ENCODE measurements around the gene TMEM273.

The TMEM273 gene

GRCh38 chr10:49109669-49110340, 78.4 kb downstream of the TMEM273 start:
- H4K8ac ChIP-seq (ENCODE audit: low read depth, low read length), result no peak overlapping the region

GRCh38 chr10:49108656-49109055, 79.5 kb downstream of the TMEM273 start:
- no peak overlapping the region for H2AFZ ChIP-seq (ENCODE audit: low read length)
- H3K4me3 ChIP-seq (ENCODE audit: low read length in 2 of 2), result no peak overlapping the region
- no peaks in the 10 kb centered on the region for H3K79me1 ChIP-seq (ENCODE audit: low read depth, low read length)
- no peak overlapping the region for H2BK120ac ChIP-seq (ENCODE audit: low read depth, low read length)
- H3K4me1 ChIP-seq (ENCODE audit: control insufficient read depth in 2 of 2, insufficient read depth in 1 of 2, low read depth in 1 of 2, low read length in 2 of 2), result no peaks in the 10 kb centered on the region
- H3K36me3 ChIP-seq (replicated peaks in 1 of 2; ENCODE audit: control insufficient read depth in 2 of 2, insufficient read depth in 2 of 2, low read length in 2 of 2), result peaks cover 0 to 4% of the 10 kb centered on the region in 2 donors
- no peak overlapping the region for H4K8ac ChIP-seq (ENCODE audit: low read depth, low read length)
- no peak overlapping the region for H3K14ac ChIP-seq (ENCODE audit: low read length)
- no peak overlapping the region for H3K27ac ChIP-seq (replicated peaks; ENCODE audit: low read length)
- no peak overlapping the region for H2BK15ac ChIP-seq (ENCODE audit: low read length)
- H2BK5ac ChIP-seq (ENCODE audit: low read length), result no peak overlapping the region
- H3K23ac ChIP-seq (ENCODE audit: low read depth, low read length, poor library complexity), result no peak overlapping the region
- H2AK5ac ChIP-seq (ENCODE audit: low read depth, low read length), result no peak overlapping the region
- no peak overlapping the region for H3K4me2 ChIP-seq (ENCODE audit: insufficient read depth, low read length, poor library complexity, severe bottlenecking)
- no CpG with 5 or more reads among the region's 7 CpGs for WGBS, 2 donors (ENCODE audit: extremely low coverage in 2 of 2, insufficient read length in 2 of 2, insufficient replicate concordance in 1 of 2)
- no peak overlapping the region for H2BK12ac ChIP-seq (ENCODE audit: low read length)
- DNase-seq (ENCODE audit: low spot score), result no peak
- peak overlapping the region; percentile 42 for H3K18ac ChIP-seq (ENCODE audit: low read length)
- H3K4ac ChIP-seq (ENCODE audit: low read length), result no peak overlapping the region
- no peaks in the 10 kb centered on the region for H3K27me3 ChIP-seq (ENCODE audit: control insufficient read depth in 3 of 3, insufficient read depth in 3 of 3, low read depth in 1 of 3, low read length in 3 of 3)
- H4K91ac ChIP-seq (ENCODE audit: low read depth, low read length, poor library complexity), result no peak overlapping the region
- no peaks in the 10 kb centered on the region for H3K9me3 ChIP-seq (replicated peaks in 1 of 2; ENCODE audit: control insufficient read depth in 2 of 2, insufficient read depth in 1 of 2, low read depth in 1 of 2, low read length in 2 of 2)
- no peak overlapping the region for H3K9ac ChIP-seq (ENCODE audit: low read depth, low read length, poor library complexity)

More at GRCh38 chr10:49109669-49110340, 78.4 kb downstream of the TMEM273 start:
- H3K36me3 ChIP-seq (replicated peaks in 1 of 2; ENCODE audit: control insufficient read depth in 2 of 2, insufficient read depth in 2 of 2, low read length in 2 of 2), result peaks cover 0 to 4% of the 10 kb centered on the region in 2 donors
- DNase-seq (ENCODE audit: low spot score), result no peak
- no peak overlapping the region for H2BK12ac ChIP-seq (ENCODE audit: low read length)
- no peak overlapping the region for H2BK15ac ChIP-seq (ENCODE audit: low read length)
- H2BK5ac ChIP-seq (ENCODE audit: low read length), result no peak overlapping the region
- no peak overlapping the region for H4K91ac ChIP-seq (ENCODE audit: low read depth, low read length, poor library complexity)
- no peak overlapping the region for H2AK5ac ChIP-seq (ENCODE audit: low read depth, low read length)
- no peak overlapping the region for H3K23ac ChIP-seq (ENCODE audit: low read depth, low read length, poor library complexity)
- no peak overlapping the region for H3K9ac ChIP-seq (ENCODE audit: low read depth, low read length, poor library complexity)
- peaks cover 1 to 2% of the 10 kb centered on the region in 2 donors for H3K4me1 ChIP-seq (ENCODE audit: control insufficient read depth in 2 of 2, insufficient read depth in 1 of 2, low read depth in 1 of 2, low read length in 2 of 2)
- no peak overlapping the region for H3K4me3 ChIP-seq (ENCODE audit: low read length in 2 of 2)
- no peaks in the 10 kb centered on the region for H3K9me3 ChIP-seq (replicated peaks in 1 of 2; ENCODE audit: control insufficient read depth in 2 of 2, insufficient read depth in 1 of 2, low read depth in 1 of 2, low read length in 2 of 2)
- H3K4me2 ChIP-seq (ENCODE audit: insufficient read depth, low read length, poor library complexity, severe bottlenecking), result no peak overlapping the region
- no CpG with 5 or more reads among the region's 9 CpGs for WGBS, 2 donors (ENCODE audit: extremely low coverage in 2 of 2, insufficient read length in 2 of 2, insufficient replicate concordance in 1 of 2)
- H2BK120ac ChIP-seq (ENCODE audit: low read depth, low read length), result no peak overlapping the region
- peak overlapping the region; percentile 1 for H3K14ac ChIP-seq (ENCODE audit: low read length)
- no peak overlapping the region for H2AFZ ChIP-seq (ENCODE audit: low read length)
- peaks cover 0 to 2% (median 0%) of the 10 kb centered on the region in 3 experiments for H3K27me3 ChIP-seq (ENCODE audit: control insufficient read depth in 3 of 3, insufficient read depth in 3 of 3, low read depth in 1 of 3, low read length in 3 of 3)
- no peaks in the 10 kb centered on the region for H3K79me1 ChIP-seq (ENCODE audit: low read depth, low read length)
- no peak overlapping the region for H3K18ac ChIP-seq (ENCODE audit: low read length)
- no peak overlapping the region for H3K4ac ChIP-seq (ENCODE audit: low read length)
- no peak overlapping the region for H3K27ac ChIP-seq (replicated peaks; ENCODE audit: low read length)

- Histone ChIP-seq H3K14ac (ENCODE audit: low read length) (no peak overlapping the region), H3K4ac (ENCODE audit: low read length) (no peak overlapping the region), H3K27ac (replicated peaks; ENCODE audit: low read length) (no peak overlapping the region), H3K4me2 (ENCODE audit: insufficient read depth, low read length, poor library complexity, severe bottlenecking) (no peak overlapping the region), H3K4me3 (ENCODE audit: low read length in 2 of 2) (no peak overlapping the region), H2BK15ac (ENCODE audit: low read length) (no peak overlapping the region), H2BK12ac (ENCODE audit: low read length) (no peak overlapping the region), H4K91ac (ENCODE audit: low read depth, low read length, poor library complexity) (no peak overlapping the region), H3K4me1 (ENCODE audit: control insufficient read depth in 2 of 2, insufficient read depth in 1 of 2, low read depth in 1 of 2, low read length in 2 of 2) (no peaks in the 10 kb centered on the region), H3K36me3 (replicated peaks in 1 of 2; ENCODE audit: control insufficient read depth in 2 of 2, insufficient read depth in 2 of 2, low read length in 2 of 2) (peaks cover 0 to 4% of the 10 kb centered on the region in 2 donors), H3K9me3 (replicated peaks in 1 of 2; ENCODE audit: control insufficient read depth in 2 of 2, insufficient read depth in 1 of 2, low read depth in 1 of 2, low read length in 2 of 2) (no peaks in the 10 kb centered on the region), H3K79me1 (ENCODE audit: low read depth, low read length) (no peaks in the 10 kb centered on the region), H3K23ac (ENCODE audit: low read depth, low read length, poor library complexity) (no peak overlapping the region), H4K8ac (ENCODE audit: low read depth, low read length) (no peak overlapping the region), H3K9ac (ENCODE audit: low read depth, low read length, poor library complexity) (no peak overlapping the region), H2AK5ac (ENCODE audit: low read depth, low read length) (no peak overlapping the region), H2AFZ (ENCODE audit: low read length) (no peak overlapping the region), H2BK120ac (ENCODE audit: low read depth, low read length) (no peak overlapping the region), H3K27me3 (ENCODE audit: control insufficient read depth in 3 of 3, insufficient read depth in 3 of 3, low read depth in 1 of 3, low read length in 3 of 3) (no peaks in the 10 kb centered on the region), H2BK5ac (ENCODE audit: low read length) (no peak overlapping the region), H3K18ac (ENCODE audit: low read length) (no peak overlapping the region)
- no peak for DNase-seq (ENCODE audit: low spot score)
- no CpG with 5 or more reads among the region's 8 CpGs for WGBS, 2 donors (ENCODE audit: extremely low coverage in 2 of 2, insufficient read length in 2 of 2, insufficient replicate concordance in 1 of 2)
Measured at GRCh38 chr10:49107887-49108267, 80.3 kb downstream of the TMEM273 start.

- no peak overlapping the region for H2BK12ac ChIP-seq (ENCODE audit: low read length)
- peaks cover 0 to 4% of the 10 kb centered on the region in 2 donors for H3K36me3 ChIP-seq (replicated peaks in 1 of 2; ENCODE audit: control insufficient read depth in 2 of 2, insufficient read depth in 2 of 2, low read length in 2 of 2)
- H3K18ac ChIP-seq (ENCODE audit: low read length), result no peak overlapping the region
- H3K9me3 ChIP-seq (replicated peaks in 1 of 2; ENCODE audit: control insufficient read depth in 2 of 2, insufficient read depth in 1 of 2, low read depth in 1 of 2, low read length in 2 of 2), result no peaks in the 10 kb centered on the region
- H3K14ac ChIP-seq (ENCODE audit: low read length), result no peak overlapping the region
- no peaks in the 10 kb centered on the region for H3K79me1 ChIP-seq (ENCODE audit: low read depth, low read length)
- H2BK15ac ChIP-seq (ENCODE audit: low read length), result no peak overlapping the region
- DNase-seq (ENCODE audit: low spot score), result no peak
- H3K27me3 ChIP-seq (ENCODE audit: control insufficient read depth in 3 of 3, insufficient read depth in 3 of 3, low read depth in 1 of 3, low read length in 3 of 3), result no peaks in the 10 kb centered on the region
- H4K91ac ChIP-seq (ENCODE audit: low read depth, low read length, poor library complexity), result no peak overlapping the region
- no peak overlapping the region for H3K4me2 ChIP-seq (ENCODE audit: insufficient read depth, low read length, poor library complexity, severe bottlenecking)
- H4K8ac ChIP-seq (ENCODE audit: low read depth, low read length), result no peak overlapping the region
- H3K27ac ChIP-seq (replicated peaks; ENCODE audit: low read length), result no peak overlapping the region
- H2AFZ ChIP-seq (ENCODE audit: low read length), result no peak overlapping the region
- H2BK5ac ChIP-seq (ENCODE audit: low read length), result no peak overlapping the region
- H3K23ac ChIP-seq (ENCODE audit: low read depth, low read length, poor library complexity), result no peak overlapping the region
- no peak overlapping the region for H2BK120ac ChIP-seq (ENCODE audit: low read depth, low read length)
- no peak overlapping the region for H3K9ac ChIP-seq (ENCODE audit: low read depth, low read length, poor library complexity)
- no peaks in the 10 kb centered on the region for H3K4me1 ChIP-seq (ENCODE audit: control insufficient read depth in 2 of 2, insufficient read depth in 1 of 2, low read depth in 1 of 2, low read length in 2 of 2)
- no peak overlapping the region for H3K4me3 ChIP-seq (ENCODE audit: low read length in 2 of 2)
- peak overlapping the region; percentile 74 for H2AK5ac ChIP-seq (ENCODE audit: low read depth, low read length)
- H3K4ac ChIP-seq (ENCODE audit: low read length), result no peak overlapping the region
- no CpG with 5 or more reads among the region's 17 CpGs for WGBS, 2 donors (ENCODE audit: extremely low coverage in 2 of 2, insufficient read length in 2 of 2, insufficient replicate concordance in 1 of 2)
Measured at GRCh38 chr10:49107111-49107886, 80.9 kb downstream of the TMEM273 start.

All from neuronal stem cell (in vitro differentiated cells).